Right atrium auricular region (tissue), 2 donors: ENCODE data around the gene ARIH2. TPM values are rescaled to one million over a fixed set of nuclear protein-coding genes. Genes with fewer than 3 reads are reported as not detected.

ENCODE experiments used
- DNase-seq: peaks from one replicate; pipeline ENCODE4 v3.0.0-alpha.2; 2019; ENCODE audit warnings: low spot score
- H3K27ac ChIP-seq, 2 donors: fragments of 200-600 bp; sonication (generic); 1 replicate in 1 of 2; 2 replicates in 1 of 2; pipeline ENCODE4 v1.5.1; 2016 to 2019
- H3K27me3 ChIP-seq, 2 donors: fragments of 200-600 bp; sonication (generic); one replicate each; pipeline versions ENCODE4 v1.5.1 to v1.6.0; 2017 to 2019
- H3K36me3 ChIP-seq: fragments of 200-600 bp; sonication (generic); one replicate; pipeline ENCODE4 v1.5.1; 2016
- H3K4me1 ChIP-seq, 2 donors: fragments of 200-600 bp; sonication (generic); one replicate each; pipeline versions ENCODE4 v1.5.1 to v1.6.0; 2017 to 2019
- H3K4me3 ChIP-seq, 2 donors: fragments of 200-600 bp; sonication (generic); 1 replicate in 1 of 2; 2 replicates in 1 of 2; pipeline ENCODE4 v1.5.1; 2017 to 2019; ENCODE audit warnings: mild to moderate bottlenecking in 1 of 2, moderate library complexity in 1 of 2
- H3K9me3 ChIP-seq, 2 donors: fragments of 200-600 bp; sonication (generic); one replicate each; pipeline ENCODE4 v1.5.1; 2019
- CTCF ChIP-seq, 2 donors: fragments of 200-600 bp; sonication (generic); IDR thresholded peaks; one replicate each; pipeline ENCODE4 v1.5.1; 2019; ENCODE audit warnings: antibody characterized with exemption in 2 of 2
- total RNA-seq, 2 donors: library from RNA; depleted of rRNA; stranded (reverse); fragments of >200 nt; gene quantifications; one replicate each; pipeline ENCODE4 v1.1.0, GENCODE V29; 2016

The ARIH2 gene
- total RNA-seq, 2 donors from 2014 or later = 135 to 140 TPM

GRCh38 chr3:49017229-49017970, 98.8 kb downstream of the ARIH2 start:
- peaks cover 26% of the 10 kb centered on the region for H3K36me3 ChIP-seq
- H3K27ac ChIP-seq = peak overlapping the region; percentile 64 to 78
- H3K4me1 ChIP-seq = peaks cover 0 to 48% of the 10 kb centered on the region in 2 donors
- no peak for DNase-seq
- H3K4me3 ChIP-seq = peak overlapping the region; percentile 74 to 90
- no peaks in the 10 kb centered on the region for H3K9me3 ChIP-seq
- no peaks in the 10 kb centered on the region for H3K27me3 ChIP-seq
- no peak for TF ChIP-seq CTCF (IDR thresholded peaks at IDR 0.05)

GRCh38 chr3:49017971-49018706, 99.5 kb downstream of the ARIH2 start, which contains the start of gene DALRD3:
DALRD3 (minus strand) TSS chr3:49018580; CDS start chr3:49018564, 16 bp downstream.
- peaks cover 0 to 48% of the 10 kb centered on the region in 2 donors for H3K4me1 ChIP-seq
- DNase-seq = no peak

GRCh38 chr3:49018707-49019006, 100.0 kb downstream of the ARIH2 start:
- TF ChIP-seq CTCF (IDR thresholded peaks at IDR 0.05) = no peak

More at GRCh38 chr3:49017971-49018706, 99.5 kb downstream of the ARIH2 start, which contains the start of gene DALRD3:
- TF ChIP-seq CTCF (IDR thresholded peaks at IDR 0.05) = no peak
- Histone ChIP-seq H3K27ac (peak within 1 kb of the TSS; percentile 64 to 78), H3K4me3 (peak within 1 kb of the TSS; percentile 74 to 90), H3K36me3 (peaks cover 29% of the 10 kb centered on the region), H3K27me3 (no peaks in the 10 kb centered on the region), H3K9me3 (no peaks in the 10 kb centered on the region)

GRCh38 chr3:49019941-49020329, 101.3 kb downstream of the ARIH2 start:
- H3K27me3 ChIP-seq = no peaks in the 10 kb centered on the region
- H3K9me3 ChIP-seq = no peaks in the 10 kb centered on the region
- no peak for TF ChIP-seq CTCF (IDR thresholded peaks at IDR 0.05)
- peaks cover 39% of the 10 kb centered on the region for H3K36me3 ChIP-seq
- peaks cover 0 to 50% of the 10 kb centered on the region in 2 donors for H3K4me1 ChIP-seq
- peak overlapping the region; percentile 100 for H3K27ac ChIP-seq
- DNase-seq = no peak
- H3K4me3 ChIP-seq = peak overlapping the region; percentile 85 to 94

More at GRCh38 chr3:49018707-49019006, 100.0 kb downstream of the ARIH2 start:
- H3K4me3 ChIP-seq = peak overlapping the region; percentile 74 to 90
- no peak for DNase-seq
- no peaks in the 10 kb centered on the region for H3K9me3 ChIP-seq
- peak overlapping the region; percentile 64 to 78 for H3K27ac ChIP-seq
- peaks cover 34% of the 10 kb centered on the region for H3K36me3 ChIP-seq
- no peaks in the 10 kb centered on the region for H3K27me3 ChIP-seq
- peaks cover 0 to 49% of the 10 kb centered on the region in 2 donors for H3K4me1 ChIP-seq

GRCh38 chr3:49020330-49021212, 101.9 kb downstream of the ARIH2 start:
- H3K4me3 ChIP-seq = peak overlapping the region; percentile 85 to 94
- no peaks in the 10 kb centered on the region for H3K27me3 ChIP-seq
- no peaks in the 10 kb centered on the region for H3K9me3 ChIP-seq
- TF ChIP-seq CTCF (IDR thresholded peaks at IDR 0.05) = no peak
- DNase-seq = no peak
- peaks cover 39% of the 10 kb centered on the region for H3K36me3 ChIP-seq
- peaks cover 0 to 57% of the 10 kb centered on the region in 2 donors for H3K4me1 ChIP-seq
- H3K27ac ChIP-seq = peak overlapping the region; percentile 100
